ENCODE data around the gene GALR1.

GALR1 gene

DNA sequence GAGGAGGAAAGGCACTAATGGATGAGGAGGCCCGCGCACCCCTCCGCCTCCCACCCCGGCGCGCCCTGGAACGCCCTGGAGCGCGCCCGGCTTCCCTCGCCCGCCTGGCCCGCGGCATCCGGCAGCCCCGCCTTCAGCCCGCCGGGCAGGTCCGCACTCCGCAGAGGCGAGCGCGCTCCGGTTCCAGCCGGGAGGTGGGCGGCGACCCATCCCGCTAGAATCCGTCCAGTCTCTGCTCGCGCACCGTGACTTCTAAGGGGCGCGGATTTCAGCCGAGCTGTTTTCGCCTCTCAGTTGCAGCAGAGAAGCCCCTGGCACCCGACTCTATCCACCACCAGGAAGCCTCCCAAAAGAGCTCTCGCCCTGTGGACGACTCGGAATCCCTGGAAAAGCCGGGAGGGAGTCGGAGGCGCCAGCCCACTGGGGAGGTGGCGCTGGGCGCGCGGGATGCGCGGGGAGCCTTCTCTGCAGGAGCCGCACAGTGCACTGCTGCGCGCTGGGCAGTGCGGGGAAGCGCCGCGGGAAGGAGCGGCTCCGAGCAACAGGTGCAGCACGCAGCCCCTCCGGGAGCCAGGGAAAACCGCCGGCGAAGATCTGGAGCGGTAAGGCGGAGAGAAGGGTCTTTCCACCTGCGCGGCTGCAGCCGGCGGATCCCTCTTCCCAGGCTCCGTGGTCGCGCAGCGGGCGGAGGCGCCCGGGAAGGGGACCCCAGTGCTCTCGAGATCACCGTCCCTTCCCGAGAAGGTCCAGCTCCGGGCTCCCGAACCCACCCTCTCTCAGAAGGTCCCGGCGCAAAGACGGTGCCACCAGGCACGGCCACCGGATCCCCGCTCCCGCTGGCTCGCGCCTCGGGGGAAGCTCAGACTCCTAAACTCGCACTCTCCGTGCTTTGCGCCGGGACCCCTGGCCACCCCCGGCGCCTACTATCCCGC, at the start of gene GALR1:
Gene GALR1 (plus strand): TSS at position 280 of the 932 bp plus-strand sequence. CDS start 701 bp downstream, outside the sequence.
- POLR2A ChIA-PET, result no interaction called here
- CTCF ChIA-PET, result interaction anchor here (1.4 kb wide), 1 partner anchor 38 kb away, joined by 3 read pairs; no protein-coding TSS in a partner anchor
- TF ChIP-seq SP1 (IDR thresholded peaks at IDR 0.05) (no peak), HDGF (IDR thresholded peaks at IDR 0.05; ENCODE audit: borderline replicate concordance) (no peak), ARNT (IDR thresholded peaks at IDR 0.05) (no peak), ELF4 (IDR thresholded peaks at IDR 0.05) (no peak), FOXM1 (IDR thresholded peaks at IDR 0.05; ENCODE audit: borderline replicate concordance) (no peak)
- no peak for DNase-seq (ENCODE audit: extremely low spot score)

DNA sequence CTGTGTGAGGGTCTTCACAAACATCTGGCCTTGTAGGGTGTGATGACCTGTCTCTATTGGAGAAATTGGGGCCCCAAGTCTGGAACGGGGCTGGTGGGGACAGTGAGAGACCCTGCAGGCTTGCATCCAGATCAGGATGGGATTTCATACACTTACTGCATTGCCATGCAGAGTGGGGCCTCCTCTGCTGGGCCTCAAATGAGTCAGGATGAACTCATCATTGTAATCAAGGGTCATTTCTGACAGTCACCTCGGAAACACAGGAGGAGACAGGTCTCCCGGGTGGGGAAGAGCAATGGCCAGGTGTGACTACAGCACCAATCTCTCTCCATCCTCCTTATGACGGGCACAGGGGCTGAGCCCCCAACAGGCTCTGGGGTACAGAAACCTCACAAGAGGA, 48.1 kb upstream of the GALR1 start:
- DNase-seq (ENCODE audit: extremely low spot score), result no peak

GRCh38 chr18:77202329-77202728, 47.3 kb upstream of the GALR1 start:
- TF ChIP-seq TARDBP (IDR thresholded peaks at IDR 0.05) (no peak), FOXM1 (IDR thresholded peaks at IDR 0.05; ENCODE audit: borderline replicate concordance) (no peak), LEF1 (IDR thresholded peaks at IDR 0.05; ENCODE audit: borderline replicate concordance) (no peak), ZNF384 (IDR thresholded peaks at IDR 0.05) (no peak), CTBP1 (IDR thresholded peaks at IDR 0.05; ENCODE audit: borderline replicate concordance) (no peak), NFRKB (IDR thresholded peaks at IDR 0.05) (no peak), L3MBTL2 (conservative IDR thresholded peaks at IDR 0.05) (no peak), BHLHE40 (IDR thresholded peaks at IDR 0.05; ENCODE audit: borderline replicate concordance) (no peak), ARNT (IDR thresholded peaks at IDR 0.05) (no peak), FOXK2 (IDR thresholded peaks at IDR 0.05) (no peak), FOXA1 (IDR thresholded peaks at IDR 0.05) (no peak), ELF4 (IDR thresholded peaks at IDR 0.05) (no peak), SP1 (IDR thresholded peaks at IDR 0.05) (no peak), SUZ12 (IDR thresholded peaks at IDR 0.05) (no peak), HDGF (IDR thresholded peaks at IDR 0.05; ENCODE audit: borderline replicate concordance) (no peak)
- TF ChIP-seq, protein P1, sequence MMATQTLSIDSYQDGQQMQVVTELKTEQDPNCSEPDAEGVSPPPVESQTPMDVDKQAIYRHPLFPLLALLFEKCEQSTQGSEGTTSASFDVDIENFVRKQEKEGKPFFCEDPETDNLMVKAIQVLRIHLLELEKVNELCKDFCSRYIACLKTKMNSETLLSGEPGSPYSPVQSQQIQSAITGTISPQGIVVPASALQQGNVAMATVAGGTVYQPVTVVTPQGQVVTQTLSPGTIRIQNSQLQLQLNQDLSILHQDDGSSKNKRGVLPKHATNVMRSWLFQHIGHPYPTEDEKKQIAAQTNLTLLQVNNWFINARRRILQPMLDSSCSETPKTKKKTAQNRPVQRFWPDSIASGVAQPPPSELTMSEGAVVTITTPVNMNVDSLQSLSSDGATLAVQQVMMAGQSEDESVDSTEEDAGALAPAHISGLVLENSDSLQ (IDR thresholded peaks at IDR 0.05), result no peak
- no peak for DNase-seq (ENCODE audit: extremely low spot score)
- POLR2A ChIA-PET, result no interaction called here
- CTCF ChIA-PET, result no interaction called here

More for the DNA sequence above, 48.1 kb upstream of the GALR1 start:
- POLR2A ChIA-PET, result no interaction called here
- CTCF ChIA-PET, result no interaction called here
- TF ChIP-seq CTBP1 (IDR thresholded peaks at IDR 0.05; ENCODE audit: borderline replicate concordance), result no peak
- TF ChIP-seq, protein P1 (IDR thresholded peaks at IDR 0.05), result no peak

DNA sequence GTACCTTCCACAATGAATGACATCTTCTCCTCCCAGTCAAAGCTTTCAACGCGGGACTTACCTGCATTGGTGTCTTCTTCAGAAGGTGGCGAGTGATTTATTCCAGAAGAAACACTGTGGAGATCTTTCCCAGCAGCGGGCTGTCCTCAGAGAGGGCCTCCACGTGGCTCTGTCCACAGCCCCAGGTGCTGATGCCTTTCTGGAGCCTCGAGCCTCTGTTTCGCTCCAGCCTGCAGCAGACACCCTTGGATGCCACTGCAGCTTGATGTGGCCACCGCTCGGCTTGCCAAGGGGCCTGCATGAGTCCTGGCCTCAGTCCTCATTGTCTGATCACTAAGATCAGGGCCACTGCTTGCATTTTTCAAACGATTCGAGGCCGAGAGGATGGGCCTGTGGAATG, 46.6 kb upstream of the GALR1 start:
- ChIA-PET CTCF (no interaction called here), POLR2A (no interaction called here)
- TF ChIP-seq TARDBP (IDR thresholded peaks at IDR 0.05) (no peak), ELF4 (IDR thresholded peaks at IDR 0.05) (no peak), HDGF (IDR thresholded peaks at IDR 0.05; ENCODE audit: borderline replicate concordance) (no peak), FOXA1 (IDR thresholded peaks at IDR 0.05) (no peak), L3MBTL2 (conservative IDR thresholded peaks at IDR 0.05) (no peak), LEF1 (IDR thresholded peaks at IDR 0.05; ENCODE audit: borderline replicate concordance) (no peak), CTBP1 (IDR thresholded peaks at IDR 0.05; ENCODE audit: borderline replicate concordance) (no peak), FOXK2 (IDR thresholded peaks at IDR 0.05) (no peak)
- TF ChIP-seq, protein P1 (IDR thresholded peaks at IDR 0.05), result no peak
- no peak for DNase-seq (ENCODE audit: extremely low spot score)

- POLR2A ChIA-PET, result no interaction called here
- DNase-seq (ENCODE audit: extremely low spot score), result no peak
- CTCF ChIA-PET, result no interaction called here
- TF ChIP-seq FOXM1 (IDR thresholded peaks at IDR 0.05; ENCODE audit: borderline replicate concordance), result no peak
- TF ChIP-seq SP1 (IDR thresholded peaks at IDR 0.05), result no peak
- TF ChIP-seq BHLHE40 (IDR thresholded peaks at IDR 0.05; ENCODE audit: borderline replicate concordance), result no peak
- no peak for TF ChIP-seq TARDBP (IDR thresholded peaks at IDR 0.05)
- no peak for TF ChIP-seq HDGF (IDR thresholded peaks at IDR 0.05; ENCODE audit: borderline replicate concordance)
- TF ChIP-seq SUZ12 (IDR thresholded peaks at IDR 0.05), result no peak
- TF ChIP-seq, protein P1 (IDR thresholded peaks at IDR 0.05), result no peak
- no peak for TF ChIP-seq ZNF384 (IDR thresholded peaks at IDR 0.05)
- TF ChIP-seq FOXA1 (IDR thresholded peaks at IDR 0.05), result no peak
- no peak for TF ChIP-seq ELF4 (IDR thresholded peaks at IDR 0.05)
Observed at GRCh38 chr18:77203851-77204250, 45.8 kb upstream of the GALR1 start.

GRCh38 chr18:77205769-77206168, 43.9 kb upstream of the GALR1 start:
- ChIA-PET CTCF (interaction anchor here (0.6 kb wide), 1 partner anchor 19 kb away, joined by 3 read pairs; no protein-coding TSS in a partner anchor), POLR2A (no interaction called here)
- DNase-seq (ENCODE audit: extremely low spot score), result no peak

More at GRCh38 chr18:77205769-77206168, 43.9 kb upstream of the GALR1 start:
- TF ChIP-seq, protein P1 (IDR thresholded peaks at IDR 0.05), result no peak
- TF ChIP-seq SUZ12 (IDR thresholded peaks at IDR 0.05) (no peak), LEF1 (IDR thresholded peaks at IDR 0.05; ENCODE audit: borderline replicate concordance) (no peak), BHLHE40 (IDR thresholded peaks at IDR 0.05; ENCODE audit: borderline replicate concordance) (no peak), NFRKB (IDR thresholded peaks at IDR 0.05) (no peak), FOXM1 (IDR thresholded peaks at IDR 0.05; ENCODE audit: borderline replicate concordance) (no peak), TARDBP (IDR thresholded peaks at IDR 0.05) (no peak), ELF4 (IDR thresholded peaks at IDR 0.05) (no peak), ARNT (IDR thresholded peaks at IDR 0.05) (no peak), FOXA1 (IDR thresholded peaks at IDR 0.05) (no peak), ZNF384 (IDR thresholded peaks at IDR 0.05) (no peak), FOXK2 (IDR thresholded peaks at IDR 0.05) (no peak)

Measured in HEK293T (cell line).